ENCODE data around the gene RABL3.
"Not testable (repeated sequence)": the region's sequence is repeated elsewhere in the genome, so short reads cannot be mapped to it uniquely, and the experiment has no call there.

The RABL3 gene, protein sequence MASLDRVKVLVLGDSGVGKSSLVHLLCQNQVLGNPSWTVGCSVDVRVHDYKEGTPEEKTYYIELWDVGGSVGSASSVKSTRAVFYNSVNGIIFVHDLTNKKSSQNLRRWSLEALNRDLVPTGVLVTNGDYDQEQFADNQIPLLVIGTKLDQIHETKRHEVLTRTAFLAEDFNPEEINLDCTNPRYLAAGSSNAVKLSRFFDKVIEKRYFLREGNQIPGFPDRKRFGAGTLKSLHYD

DNA sequence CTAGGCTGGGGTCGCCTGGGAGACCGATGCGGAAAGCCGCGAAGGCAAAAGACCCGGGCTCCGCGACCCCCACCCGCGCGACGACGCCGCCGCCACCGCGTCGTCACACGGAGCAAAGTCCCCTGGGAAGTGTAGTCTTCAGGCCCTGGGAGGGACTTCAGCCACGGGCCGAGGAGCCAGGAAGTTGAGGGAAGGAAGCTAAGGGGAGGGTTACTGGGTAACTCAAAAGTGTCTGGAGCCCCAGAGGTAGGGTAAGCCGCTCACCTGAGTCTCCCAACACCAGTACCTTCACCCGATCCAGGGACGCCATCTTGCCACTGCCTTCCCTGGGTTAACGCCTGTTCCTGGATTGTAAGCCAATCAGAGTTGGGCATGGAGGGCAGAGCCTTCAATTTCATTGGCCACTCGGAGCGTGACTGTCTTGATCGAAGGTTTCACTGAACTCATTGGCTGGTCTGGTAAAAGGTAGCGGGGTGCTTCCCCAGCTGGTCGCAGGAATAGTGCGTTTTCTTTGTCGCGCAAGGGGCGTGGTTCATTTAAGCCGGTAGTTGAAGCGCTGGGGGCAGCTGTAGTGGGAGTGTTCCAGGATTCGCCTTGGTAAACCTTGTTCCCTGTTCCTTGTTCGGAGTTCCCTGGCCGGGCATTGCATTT is at the start of gene RABL3, which contains the start of gene GTF2E1:
TSS of gene RABL3 (minus strand) at position 319 of the 651 bp plus-strand sequence. CDS start at position 310, 9 bp downstream.
TSS of gene GTF2E1 (plus strand) at position 547 of the 651 bp plus-strand sequence. CDS start 7,809 bp downstream, outside the sequence.
- DNase-seq: peak; percentile 99

- no peak for DNase-seq
These were observed 49.6 kb upstream of the RABL3 start for GRCh38 chr3:120791913-120792312.

GRCh38 chr3:120791010-120791409 is 48.7 kb upstream of the RABL3 start:
- DNase-seq: no peak

DNA sequence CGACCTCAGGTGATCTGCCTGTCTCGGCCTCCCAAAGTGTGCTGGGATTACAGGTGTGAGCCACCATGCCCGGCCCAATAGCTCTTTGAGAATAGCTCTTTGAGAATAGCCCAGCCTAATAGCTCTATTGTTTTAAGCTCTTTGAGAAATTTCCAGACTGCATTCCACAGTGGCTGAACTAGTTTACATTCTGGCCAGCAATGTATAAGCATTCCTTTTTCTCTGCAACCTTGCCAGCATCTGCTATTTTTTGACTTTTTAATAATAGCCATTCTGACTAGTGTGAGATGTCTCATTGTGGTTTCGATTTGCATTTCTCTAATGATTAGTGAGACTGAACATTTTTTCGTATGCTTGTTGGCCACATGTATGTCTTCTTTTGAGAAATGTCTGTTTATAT is 43.5 kb upstream of the RABL3 start:
- not testable (repeated sequence) for DNase-seq

DNA sequence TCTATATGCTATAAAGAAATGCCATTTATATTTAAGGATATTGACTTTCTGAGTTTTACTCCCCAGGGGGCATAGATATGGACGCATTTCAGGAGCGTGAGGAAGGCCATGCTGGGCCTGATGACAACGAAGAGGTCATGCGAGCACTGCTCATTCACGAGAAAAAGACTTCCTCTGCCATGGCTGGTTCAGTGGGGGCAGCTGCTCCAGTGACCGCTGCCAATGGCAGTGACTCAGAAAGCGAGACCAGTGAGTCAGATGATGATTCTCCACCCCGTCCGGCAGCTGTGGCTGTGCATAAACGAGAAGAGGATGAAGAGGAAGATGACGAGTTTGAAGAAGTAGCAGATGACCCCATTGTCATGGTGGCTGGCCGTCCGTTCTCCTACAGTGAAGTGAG is 38.7 kb upstream of the RABL3 start:
- DNase-seq: peak; percentile 11

- no peak for DNase-seq
These were observed 36.5 kb upstream of the RABL3 start for GRCh38 chr3:120778776-120779175.

- no peak for DNase-seq
These were observed 33.1 kb upstream of the RABL3 start for GRCh38 chr3:120775411-120775810.

- DNase-seq: peak; percentile 55
These were observed 31.6 kb upstream of the RABL3 start for GRCh38 chr3:120773932-120774331.

GRCh38 chr3:120772081-120772480 is 29.8 kb upstream of the RABL3 start:
- no peak for DNase-seq

- DNase-seq: no peak
These were observed 28.6 kb upstream of the RABL3 start for GRCh38 chr3:120770891-120771290.

DNA sequence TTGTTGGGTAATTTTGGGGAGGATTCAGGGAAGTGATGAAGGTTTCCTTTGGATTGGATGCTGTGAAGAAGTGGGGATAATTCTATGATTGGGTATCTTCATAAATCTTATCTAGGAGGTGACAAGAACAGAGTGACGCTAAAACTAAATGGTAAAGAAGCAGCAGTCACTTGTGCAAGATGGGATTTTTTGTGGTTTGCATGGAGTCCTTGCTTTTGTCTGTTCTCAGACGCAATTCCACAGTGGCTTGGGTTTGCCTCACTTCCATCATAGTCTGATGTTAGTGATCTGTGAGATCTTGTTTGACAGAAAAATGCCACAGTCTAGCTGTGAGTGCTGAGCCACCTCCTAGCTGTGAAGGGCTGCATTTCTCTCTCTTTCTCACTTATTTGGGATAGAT is 27.1 kb upstream of the RABL3 start:
- no peak for DNase-seq

DNA sequence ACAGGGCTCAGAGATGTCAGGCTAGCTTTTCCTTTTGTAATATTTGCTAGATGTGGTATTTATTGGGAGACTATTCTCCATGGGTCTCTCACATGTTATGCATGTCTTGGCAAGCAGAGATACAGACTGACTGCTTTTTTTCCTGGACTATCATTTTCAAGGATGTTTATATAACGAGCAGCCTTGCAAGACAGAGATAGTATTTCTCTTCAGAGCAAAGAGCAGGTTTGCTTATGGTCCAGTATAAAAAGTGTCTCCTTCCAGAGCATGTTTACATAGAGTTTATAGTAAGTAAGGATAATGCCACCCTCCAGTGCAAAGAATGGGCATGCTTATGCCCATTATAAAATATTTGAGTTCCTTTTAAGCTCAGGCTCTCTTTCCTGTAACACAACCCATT is 24.8 kb upstream of the RABL3 start:
- DNase-seq: no peak

DNA sequence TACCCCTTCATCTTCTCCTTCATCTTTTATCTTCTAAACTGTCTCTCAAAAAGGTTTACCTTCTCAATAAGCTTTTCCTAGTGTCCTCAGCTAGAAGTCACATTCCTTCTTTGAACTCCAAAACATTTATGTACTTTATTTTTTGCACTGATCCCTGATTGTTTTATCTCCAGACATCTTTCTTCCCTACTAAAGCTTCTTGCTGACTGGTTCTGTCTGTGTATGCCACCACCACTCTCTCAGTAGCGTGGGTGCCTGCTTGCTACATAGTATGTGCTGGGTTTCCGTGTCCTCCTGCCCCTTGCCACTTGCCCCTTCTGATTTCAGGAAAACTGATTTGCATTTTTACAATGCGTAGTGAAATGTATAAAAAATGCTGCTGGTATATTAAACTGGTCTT is 24.3 kb upstream of the RABL3 start:
- DNase-seq: no peak

- no peak for DNase-seq
These were observed 23.6 kb upstream of the RABL3 start for GRCh38 chr3:120765830-120766493.

DNA sequence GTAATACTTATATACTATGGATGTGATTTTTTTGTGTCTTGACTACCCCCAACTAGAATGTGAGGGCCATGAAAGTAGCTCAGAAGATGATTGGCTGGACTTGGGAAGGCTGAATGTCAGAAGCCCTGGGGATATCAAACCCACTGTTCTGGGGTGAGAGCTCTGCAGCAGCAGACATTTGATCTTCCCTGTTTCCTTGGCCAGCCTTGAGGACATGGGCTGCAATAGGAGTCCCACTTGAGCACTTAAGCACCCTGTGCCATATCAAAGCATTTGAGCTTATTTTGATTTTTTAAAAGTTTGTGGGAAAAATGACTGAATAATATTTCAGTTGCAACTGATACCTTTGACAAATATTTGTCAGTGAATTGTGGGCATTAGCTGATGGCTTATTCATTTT is 21.9 kb upstream of the RABL3 start:
- no peak for DNase-seq

GRCh38 chr3:120763601-120764000 is 21.3 kb upstream of the RABL3 start:
- no peak for DNase-seq

GRCh38 chr3:120762615-120763014 is 20.3 kb upstream of the RABL3 start:
- peak; percentile 8 for DNase-seq

DNA sequence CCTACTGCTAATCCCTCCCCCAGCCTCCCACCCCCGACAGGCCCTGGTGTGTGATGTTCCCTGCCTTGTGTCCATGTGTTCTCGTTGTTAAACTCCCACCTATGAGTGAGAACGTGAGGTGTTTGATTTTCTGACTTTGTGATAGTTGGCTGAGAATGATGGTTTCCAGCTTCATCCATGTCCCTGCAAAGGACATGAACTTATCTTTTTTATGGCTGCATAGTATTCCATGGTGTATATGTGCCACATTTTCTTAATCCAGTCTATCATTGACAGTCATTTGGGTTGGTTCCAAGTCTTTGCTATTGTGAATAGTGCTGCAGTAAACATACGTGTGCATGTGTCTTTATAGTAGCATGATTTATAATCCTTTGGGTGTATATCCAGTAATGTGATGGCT is 16.2 kb upstream of the RABL3 start:
- DNase-seq: not testable (repeated sequence)

DNA sequence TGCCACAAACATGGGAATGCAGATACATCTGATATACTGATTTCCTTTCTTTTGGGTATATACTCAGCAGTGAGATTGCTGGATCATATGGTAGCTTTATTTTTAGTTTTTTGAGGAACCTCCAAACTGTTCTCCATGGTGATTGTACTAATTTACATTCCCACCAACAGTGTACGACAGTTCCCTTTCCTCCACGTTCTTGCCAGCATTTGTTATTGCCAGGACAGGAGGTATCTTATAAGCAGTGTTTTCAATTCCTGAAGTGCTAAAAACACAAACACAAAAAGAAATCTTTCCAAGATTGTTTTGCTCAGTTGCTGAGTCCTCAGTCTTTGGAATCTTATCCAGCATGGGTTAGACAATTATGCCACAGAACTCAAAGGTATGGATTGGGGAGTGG is 13.7 kb upstream of the RABL3 start:
- DNase-seq: no peak

- DNase-seq: no peak
These were observed 11.5 kb upstream of the RABL3 start for GRCh38 chr3:120753810-120754209.

GRCh38 chr3:120752865-120753264 is 10.5 kb upstream of the RABL3 start:
- no peak for DNase-seq

- DNase-seq: no peak
These were observed 9.9 kb upstream of the RABL3 start for GRCh38 chr3:120752230-120752629.

DNA sequence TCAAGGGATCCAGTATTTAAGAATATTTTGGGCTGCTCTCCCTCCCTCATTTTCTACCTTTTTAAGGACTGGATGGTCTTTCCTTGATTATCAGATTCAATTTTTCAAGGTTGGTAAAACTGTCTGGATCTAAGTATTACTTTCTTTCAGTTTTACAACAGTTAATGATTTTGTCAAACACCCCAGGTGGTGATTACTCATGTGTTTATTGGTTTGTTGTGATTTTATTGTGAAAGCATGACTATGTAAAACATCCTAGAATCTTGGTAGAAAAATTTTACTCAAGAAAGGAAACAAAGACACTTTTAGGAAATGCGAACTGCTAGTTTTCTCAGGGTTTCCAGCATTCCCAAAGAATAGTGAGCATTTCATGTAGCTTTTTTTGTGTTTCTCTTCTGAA is 7.5 kb upstream of the RABL3 start:
- DNase-seq: no peak

DNA sequence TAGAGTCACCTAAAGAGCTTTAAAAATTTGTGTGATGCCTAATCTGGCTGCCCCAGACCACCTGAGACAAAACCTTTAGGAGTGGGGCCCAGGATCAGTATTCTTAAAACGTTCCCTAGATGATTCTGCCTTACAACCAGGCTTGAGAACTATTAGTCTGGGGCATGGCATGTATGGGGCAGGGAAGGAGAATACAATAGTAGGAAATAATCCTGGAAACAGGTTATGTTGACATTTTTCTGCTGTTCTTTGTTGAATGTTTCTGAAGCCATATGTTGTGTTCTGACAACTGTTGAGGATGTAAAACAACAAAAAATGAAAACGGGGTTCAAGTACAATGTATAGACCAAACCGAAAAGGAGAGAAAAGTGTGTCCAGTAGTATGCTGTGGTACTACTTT is 3.1 kb upstream of the RABL3 start:
- no peak for DNase-seq
